Middle frontal gyrus (tissue), 1 donor: ENCODE data around the gene RFX1.
"Not testable (repeated sequence)": the region's sequence is repeated elsewhere in the genome, so short reads cannot be mapped to it uniquely, and the experiment has no call there.

Experiments
- DNase-seq: peaks from one replicate; pipeline ENCODE4 v3.0.0-alpha.2; 2015; ENCODE audit warnings: low spot score; ENCODE audit errors: extremely low spot score

RFX1 gene

GRCh38 chr19:14027856-14028450, 21.8 kb upstream of the RFX1 start, which contains the start of gene RLN3:
RLN3 (plus strand) TSS chr19:14028148; CDS start chr19:14028205, 57 bp downstream.
- no peak for DNase-seq

DNA sequence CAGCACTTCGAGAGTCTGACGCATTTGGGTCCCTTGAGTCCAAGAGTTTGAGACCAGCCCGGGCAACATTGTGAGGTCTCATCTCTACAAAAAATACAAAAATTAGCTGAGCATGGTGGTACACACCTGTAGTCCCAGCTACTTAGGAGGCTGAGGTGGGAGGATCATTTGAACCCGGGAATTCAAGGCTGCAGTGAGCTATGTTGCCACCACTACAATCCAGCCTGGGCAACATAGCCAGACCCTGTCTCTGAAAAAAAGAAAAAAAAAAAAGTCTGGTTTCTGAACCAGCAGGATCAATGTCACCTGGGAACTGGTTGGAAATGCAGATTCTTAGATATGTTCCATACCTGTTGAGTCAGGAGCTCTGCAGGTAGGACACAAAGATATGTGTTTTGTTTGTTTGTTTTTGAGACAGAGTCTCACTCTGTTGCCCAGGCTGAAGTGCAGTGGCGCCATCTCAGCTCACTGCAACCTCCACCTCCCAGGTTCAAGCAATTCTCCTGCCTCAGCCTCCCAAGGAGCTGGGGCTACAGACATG, 20.6 kb upstream of the RFX1 start:
- DNase-seq = not testable (repeated sequence)

GRCh38 chr19:14023404-14024235, 17.5 kb upstream of the RFX1 start:
- DNase-seq = no peak

DNA sequence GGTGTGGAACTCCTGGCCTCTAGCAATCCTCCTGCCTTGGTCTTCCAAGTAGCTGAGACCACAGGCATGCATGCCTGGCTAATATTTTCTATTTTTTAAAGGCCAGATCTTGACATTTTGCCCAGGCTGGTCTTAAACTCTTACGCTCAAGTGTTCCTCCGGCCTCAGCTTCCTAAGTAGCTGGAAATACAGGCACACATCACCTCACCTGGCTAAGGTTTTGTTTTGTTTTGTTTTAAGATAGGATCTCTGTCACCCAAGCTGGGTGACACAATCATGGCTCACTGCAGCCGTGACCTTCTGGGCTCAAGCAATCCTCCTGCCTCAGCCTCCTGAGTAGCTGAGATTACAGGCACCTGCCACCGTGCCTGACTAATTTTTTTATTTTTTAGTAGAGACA, 16.3 kb upstream of the RFX1 start:
- no peak for DNase-seq

GRCh38 chr19:14021474-14021873, 15.4 kb upstream of the RFX1 start:
- no peak for DNase-seq

DNA sequence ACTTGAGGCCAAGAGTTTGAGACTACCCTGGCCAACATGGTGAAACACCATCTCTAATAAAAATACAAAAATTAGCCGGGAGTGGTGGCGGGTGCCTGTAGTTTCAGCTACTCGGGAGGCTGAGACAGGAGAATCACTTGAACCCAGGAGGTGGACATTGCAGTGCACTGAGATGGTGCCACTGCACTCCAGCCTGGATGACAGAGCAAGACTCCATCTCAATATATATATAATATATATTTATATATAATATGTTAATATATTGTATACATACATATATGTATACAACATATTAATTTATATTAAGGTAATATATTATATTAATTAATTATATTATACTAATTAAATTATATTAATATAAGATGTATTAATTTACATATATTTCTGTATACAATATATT, 13.6 kb upstream of the RFX1 start:
- not testable (repeated sequence) for DNase-seq

- DNase-seq = no peak
Observed at GRCh38 chr19:14019100-14019499, 13.0 kb upstream of the RFX1 start.

- DNase-seq = no peak
Observed at GRCh38 chr19:14015524-14016035, 9.5 kb upstream of the RFX1 start.

DNA sequence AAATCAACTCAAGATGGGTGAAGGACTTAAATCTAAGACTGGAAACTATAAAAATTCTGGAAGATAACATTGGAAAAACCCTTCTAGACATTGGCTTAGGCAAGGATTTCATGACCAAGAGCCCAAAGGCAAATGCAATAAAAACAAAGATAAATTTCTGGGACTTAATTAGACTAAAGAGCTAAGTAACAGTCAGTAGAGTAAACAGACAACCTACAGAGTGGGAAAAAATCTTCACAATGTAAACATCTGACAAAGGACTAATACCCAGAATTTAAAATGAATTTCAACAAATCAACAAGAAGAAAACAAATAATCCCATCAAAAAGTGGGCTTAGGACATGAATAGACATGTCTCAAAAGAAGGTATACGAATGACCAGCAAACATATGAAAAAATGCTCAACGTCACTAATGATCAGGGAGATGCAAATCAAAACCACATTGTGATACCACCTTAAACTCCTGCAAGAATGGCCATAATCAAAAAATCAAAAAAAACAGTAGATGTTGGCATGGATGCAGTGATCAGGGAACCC, 6.3 kb upstream of the RFX1 start:
- no peak for DNase-seq

DNA sequence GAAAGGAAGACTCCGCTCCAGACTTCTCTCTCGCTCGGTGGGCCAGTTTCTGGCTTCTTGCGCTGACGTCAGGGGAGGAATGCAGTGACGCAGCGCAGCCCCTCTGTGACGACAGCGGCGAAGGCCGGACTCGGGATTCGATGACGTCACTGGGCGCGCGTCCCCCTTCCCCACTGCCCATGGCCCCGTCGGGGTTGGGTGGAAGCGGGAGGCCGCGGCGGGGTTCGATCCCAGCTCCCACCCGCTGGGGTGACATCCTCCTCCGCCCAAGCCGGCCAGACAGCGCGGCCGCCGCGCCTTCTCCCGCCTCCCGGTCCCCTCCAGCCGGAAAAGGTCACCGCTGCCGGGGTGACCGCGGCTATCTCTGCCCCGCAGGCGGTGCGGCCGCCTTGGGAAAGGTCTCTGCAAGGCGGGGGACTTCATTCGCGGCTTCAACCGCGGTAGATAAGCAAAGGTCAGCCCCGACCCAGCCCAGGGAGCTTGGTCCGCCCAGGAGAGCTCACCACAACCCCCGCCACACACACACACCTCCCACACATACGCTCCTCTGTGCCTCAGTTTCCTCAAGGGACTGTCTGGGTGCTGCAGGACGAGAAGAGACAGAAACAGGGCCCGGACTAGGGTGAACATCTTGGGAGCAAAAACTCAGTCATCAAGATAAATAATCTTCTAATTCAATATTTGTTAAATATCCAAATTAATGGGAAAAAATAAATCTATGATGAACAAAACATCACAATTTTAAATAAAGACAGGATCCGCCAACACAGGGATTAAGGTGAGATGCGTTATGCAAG, 844 bp upstream of the RFX1 start:
- no peak for DNase-seq

GRCh38 chr19:14005349-14006084, 603 bp downstream of the RFX1 start:
- DNase-seq = peak; percentile 37

DNA sequence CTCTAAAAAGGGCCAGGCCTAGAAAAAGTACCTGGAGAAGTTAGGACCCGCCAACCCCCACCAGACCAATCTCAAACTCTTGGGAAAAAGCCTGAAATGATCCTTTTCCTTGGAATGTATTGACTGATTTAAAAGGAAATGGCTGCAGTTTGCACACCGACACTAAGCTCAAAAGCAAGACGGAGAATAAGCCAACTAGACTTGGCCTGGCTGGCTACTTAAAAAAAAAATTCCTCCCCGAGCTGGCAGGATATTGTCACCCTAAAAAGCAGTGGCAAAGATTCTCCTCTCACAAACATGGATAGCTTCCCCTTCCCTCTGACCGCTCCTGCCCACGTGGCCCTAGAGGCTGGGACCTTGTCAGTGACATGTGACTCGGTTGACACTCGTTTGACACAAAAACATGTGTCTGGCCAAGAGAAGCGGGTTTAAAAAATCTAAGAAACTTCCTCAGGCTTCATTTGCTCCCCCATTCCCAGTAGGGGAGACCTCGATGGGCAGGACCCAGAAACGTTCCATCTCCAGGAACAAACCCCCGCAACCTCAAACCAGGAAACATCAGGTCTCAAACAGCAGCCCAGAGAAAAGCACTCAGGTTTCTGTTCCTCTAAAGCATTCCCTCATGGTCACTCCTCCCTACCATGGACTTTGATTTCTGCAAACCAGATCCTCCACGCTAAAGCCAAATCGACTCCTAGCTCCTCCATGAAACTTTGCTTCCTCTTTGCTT, 1.3 kb downstream of the RFX1 start:
- no peak for DNase-seq

- DNase-seq = no peak
Observed at GRCh38 chr19:14003251-14004055, 2.7 kb downstream of the RFX1 start.

DNA sequence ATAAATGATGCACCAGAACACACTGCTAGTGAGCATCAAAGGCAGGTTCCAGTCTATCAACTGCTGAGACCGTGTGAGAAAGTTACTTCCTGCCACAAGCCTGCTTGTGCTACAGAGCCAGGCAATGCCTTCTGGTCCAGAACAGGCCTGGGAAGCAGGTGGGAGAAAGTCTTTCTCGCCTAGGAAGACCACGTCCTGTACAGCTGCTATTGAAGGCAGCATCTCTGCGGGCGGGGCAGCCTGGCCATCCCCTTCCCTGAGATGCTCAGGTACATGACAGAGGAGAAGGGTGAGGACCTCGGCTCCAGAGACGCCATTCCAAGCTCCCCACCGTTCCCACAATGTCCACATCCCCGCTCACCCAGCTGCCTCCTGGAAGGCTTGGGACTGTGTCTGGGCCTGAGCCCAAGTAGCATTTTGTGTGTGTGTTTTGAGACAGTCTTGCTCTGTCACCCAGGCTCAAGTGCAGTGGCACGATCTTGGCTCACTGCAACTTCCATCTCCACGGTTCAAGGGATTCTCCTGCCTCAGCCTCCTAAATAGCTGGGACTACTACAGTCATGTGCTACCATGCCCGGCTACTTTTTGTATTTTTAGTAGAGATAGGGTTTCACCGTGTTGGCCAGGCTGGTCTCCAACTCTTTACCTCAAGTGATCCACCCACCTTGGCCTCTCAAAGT, 3.4 kb downstream of the RFX1 start:
- no peak for DNase-seq

DNA sequence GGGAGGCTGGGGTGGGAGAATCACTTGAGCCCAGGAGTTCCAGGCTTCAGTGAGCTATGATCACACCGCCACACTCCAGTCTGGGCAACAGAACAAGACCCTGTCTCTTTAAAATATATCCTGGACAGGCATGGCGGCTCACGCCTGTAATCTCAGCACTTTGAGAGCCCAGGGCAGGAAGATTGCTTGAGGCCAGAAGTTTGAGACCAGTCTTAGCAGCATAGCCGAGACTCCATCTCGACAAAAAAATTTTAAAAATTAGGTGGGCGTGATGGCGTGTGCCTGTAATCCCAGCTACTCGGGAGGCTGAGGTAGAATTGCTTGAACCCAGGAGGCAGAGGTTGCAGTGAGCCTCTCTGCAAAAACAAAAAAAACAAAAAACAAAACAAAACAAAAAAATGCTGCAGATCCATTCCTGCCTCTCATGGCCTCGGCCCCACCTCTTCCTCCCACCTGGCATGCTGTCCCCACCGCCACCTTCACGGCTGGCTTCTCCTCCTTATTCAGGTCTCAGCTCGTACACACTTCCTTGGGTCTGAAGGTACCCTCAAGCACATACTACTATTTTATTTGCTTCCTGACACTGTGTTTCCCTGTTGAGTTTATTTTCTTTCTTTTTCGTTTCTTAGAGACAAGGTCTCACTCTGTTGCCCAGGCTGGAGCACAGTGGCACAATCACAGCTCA, 5.3 kb downstream of the RFX1 start:
- no peak for DNase-seq

DNA sequence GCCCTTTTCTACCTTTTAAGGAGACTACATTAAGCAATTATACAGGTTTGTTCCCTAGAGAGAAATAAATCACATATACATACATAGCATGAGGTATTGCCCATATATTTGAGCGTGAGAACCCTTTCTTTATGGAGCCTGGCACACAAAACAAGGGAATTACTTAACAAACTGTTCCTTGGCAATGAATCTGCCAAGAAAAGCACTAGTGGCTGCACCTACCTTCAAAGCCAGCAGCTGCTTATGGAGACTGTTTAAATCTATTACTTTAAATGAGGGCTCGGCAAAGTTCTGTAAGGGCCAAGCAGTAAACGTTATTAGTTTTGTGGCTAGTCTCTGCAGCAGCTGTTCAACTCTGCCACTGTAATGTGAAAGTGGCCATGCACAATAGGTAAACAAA, 7.0 kb downstream of the RFX1 start:
- DNase-seq = no peak

- no peak for DNase-seq
Observed at GRCh38 chr19:13998426-13998825, 7.7 kb downstream of the RFX1 start.

- no peak for DNase-seq
Observed at GRCh38 chr19:13997631-13997962, 8.5 kb downstream of the RFX1 start.
